ENCODE data around the gene HDAC4. TPM values are rescaled to one million over a fixed set of nuclear protein-coding genes. Genes with fewer than 3 reads are reported as not detected.

HDAC4 gene
- total and polyA plus RNA-seq, 7 donors: 7.9 to 329 (median 129) TPM

- intact Hi-C loops (cut with DNase I): loop anchor here in 1 of 2 donors (10.0 kb wide), 1 partner anchor 1373 kb away; no protein-coding TSS in a partner anchor
- ATAC-seq (no peak), DNase-seq (no peak)
- Histone ChIP-seq H3K36me3 (ENCODE audit: insufficient read depth in 1 of 2, low read depth in 1 of 2) (no peaks in the 10 kb centered on the region), H3K4me3 (no peak overlapping the region), H3K4me1 (no peaks in the 10 kb centered on the region), H3K9me3 (no peaks in the 10 kb centered on the region), H3K27ac (no peak overlapping the region), H3K27me3 (ENCODE audit: insufficient read depth in 3 of 3, low read length in 2 of 3) (no peaks in the 10 kb centered on the region)
- WGBS, 3 donors: 62 to 84% (median 75%) methylated on average over 5 of the region's 5 CpGs
- no peak for TF ChIP-seq CTCF (IDR thresholded peaks at IDR 0.05)
These were observed 30.7 kb upstream of the HDAC4 start for GRCh38 chr2:239431536-239431935.

GRCh38 chr2:239429473-239430350 lies 28.9 kb upstream of the HDAC4 start:
- Histone ChIP-seq H3K27me3 (ENCODE audit: insufficient read depth in 3 of 3, low read length in 2 of 3) (no peaks in the 10 kb centered on the region), H3K36me3 (ENCODE audit: insufficient read depth in 1 of 2, low read depth in 1 of 2) (no peaks in the 10 kb centered on the region), H3K4me3 (no peak overlapping the region), H3K9me3 (no peaks in the 10 kb centered on the region), H3K4me1 (no peaks in the 10 kb centered on the region), H3K27ac (no peak overlapping the region)
- DNase-seq (no peak), ATAC-seq (no peak)
- TF ChIP-seq CTCF (IDR thresholded peaks at IDR 0.05): no peak
- 63 to 72% (median 69%) methylated on average over 12 of the region's 12 CpGs for WGBS, 3 donors
- intact Hi-C loops (cut with DNase I): loop anchor here in 1 of 2 donors (10.0 kb wide), 1 partner anchor 1375 kb away; no protein-coding TSS in a partner anchor

- WGBS, 3 donors: 55 to 66% (median 61%) methylated on average over 10 of the region's 10 CpGs
- DNase-seq (no peak), ATAC-seq (no peak)
- intact Hi-C loops (cut with DNase I): no loop called here
- Histone ChIP-seq H3K36me3 (ENCODE audit: insufficient read depth in 1 of 2, low read depth in 1 of 2) (no peaks in the 10 kb centered on the region), H3K27me3 (ENCODE audit: insufficient read depth in 3 of 3, low read length in 2 of 3) (peaks cover 0 to 2% (median 0%) of the 10 kb centered on the region in 3 donors), H3K4me3 (no peak overlapping the region), H3K9me3 (no peaks in the 10 kb centered on the region), H3K4me1 (no peaks in the 10 kb centered on the region), H3K27ac (no peak overlapping the region)
- no peak for TF ChIP-seq CTCF (IDR thresholded peaks at IDR 0.05)
These were observed 24.8 kb upstream of the HDAC4 start for GRCh38 chr2:239425631-239426030.

GRCh38 chr2:239424337-239425045 lies 23.7 kb upstream of the HDAC4 start:
- ATAC-seq (peak in 1 of 4 donors; percentile 23), DNase-seq (no peak)
- Histone ChIP-seq H3K36me3 (ENCODE audit: insufficient read depth in 1 of 2, low read depth in 1 of 2) (no peaks in the 10 kb centered on the region), H3K27ac (no peak overlapping the region), H3K27me3 (ENCODE audit: insufficient read depth in 3 of 3, low read length in 2 of 3) (peaks cover 0 to 2% (median 0%) of the 10 kb centered on the region in 3 donors), H3K9me3 (no peaks in the 10 kb centered on the region), H3K4me3 (no peak overlapping the region), H3K4me1 (no peaks in the 10 kb centered on the region)
- intact Hi-C loops (cut with DNase I): no loop called here
- no peak for TF ChIP-seq CTCF (IDR thresholded peaks at IDR 0.05)
- 75 to 85% (median 77%) methylated on average over 11 of the region's 11 CpGs for WGBS, 3 donors

All from psoas muscle (tissue), 8 donors.